HG02759 (cell line): ENCODE data around the gene B9D1.
"Not testable (repeated sequence)": the region's sequence is repeated elsewhere in the genome, so short reads cannot be mapped to it uniquely, and the experiment has no call there.

Experiments
- ATAC-seq: cut with Tn5 transposase; IDR thresholded peaks from one replicate; pipeline ENCODE4 v1.9.1; 2021; ENCODE audit warnings: mild to moderate bottlenecking, moderate library complexity; ENCODE audit not compliant: unreplicated experiment

Gene B9D1

GRCh38 chr17:19361326-19361725, 1.2 kb downstream of the B9D1 start:
- ATAC-seq = no peak

GRCh38 chr17:19360772-19361171, 1.8 kb downstream of the B9D1 start:
- ATAC-seq = no peak

- no peak for ATAC-seq
Observed at GRCh38 chr17:19359856-19360255, 2.7 kb downstream of the B9D1 start.

GRCh38 chr17:19359151-19359550, 3.4 kb downstream of the B9D1 start:
- no peak for ATAC-seq

GRCh38 chr17:19357761-19358160, 4.8 kb downstream of the B9D1 start:
- ATAC-seq = no peak

GRCh38 chr17:19357351-19357750, 5.2 kb downstream of the B9D1 start:
- no peak for ATAC-seq

GRCh38 chr17:19354748-19355147, 7.8 kb downstream of the B9D1 start:
- no peak for ATAC-seq

- not testable (repeated sequence) for ATAC-seq
Observed at GRCh38 chr17:19353401-19353800, 9.1 kb downstream of the B9D1 start.

- no peak for ATAC-seq
Observed at GRCh38 chr17:19348806-19349205, 13.7 kb downstream of the B9D1 start.

GRCh38 chr17:19348081-19348650, 14.4 kb downstream of the B9D1 start:
- no peak for ATAC-seq

GRCh38 chr17:19347323-19348080, 15.0 kb downstream of the B9D1 start:
- no peak for ATAC-seq

- ATAC-seq = no peak
Observed at GRCh38 chr17:19346351-19347255, 15.9 kb downstream of the B9D1 start.

- no peak for ATAC-seq
Observed at GRCh38 chr17:19345486-19346350, 16.8 kb downstream of the B9D1 start.

- no peak for ATAC-seq
Observed at GRCh38 chr17:19345067-19345460, 17.5 kb downstream of the B9D1 start.

- no peak for ATAC-seq
Observed at GRCh38 chr17:19344311-19345066, 18.0 kb downstream of the B9D1 start.

GRCh38 chr17:19343671-19344151, 18.8 kb downstream of the B9D1 start:
- no peak for ATAC-seq

GRCh38 chr17:19343256-19343630, 19.3 kb downstream of the B9D1 start:
- ATAC-seq = no peak

GRCh38 chr17:19342611-19343255, 19.8 kb downstream of the B9D1 start:
- no peak for ATAC-seq
